RWPE2 (cell line): ENCODE results near the gene PRKCI.

Experiments used
- ATAC-seq: fragments of 200-7000 bp; cut with Tn5 transposase; 3 replicates; pipeline ENCODE4 v1.9.1; 2021; ENCODE audit warnings: low read depth
- DNase-seq: peaks from one replicate; pipeline ENCODE4 v3.0.0-alpha.2; 2020; ENCODE audit warnings: low spot score
- H3K27ac ChIP-seq: fragments of 450-650 bp; 2 replicates; pipeline ENCODE4 v1.5.1; 2017; ENCODE audit warnings: mild to moderate bottlenecking; ENCODE audit not compliant: poor library complexity, severe bottlenecking
- H3K27me3 ChIP-seq: fragments of 250-450 bp; sonication (Bioruptor Pico); 2 replicates; pipeline ENCODE4 v1.5.1; 2021; ENCODE audit warnings: mild to moderate bottlenecking, moderate library complexity; ENCODE audit not compliant: insufficient read depth, poor library complexity, severe bottlenecking
- H3K36me3 ChIP-seq: fragments of 250-450 bp; sonication (Bioruptor Pico); 2 replicates; pipeline ENCODE4 v1.5.1; 2020; ENCODE audit warnings: low read depth, mild to moderate bottlenecking, moderate library complexity
- H3K4me1 ChIP-seq: fragments of 250-450 bp; sonication (Bioruptor Pico); 2 replicates; pipeline ENCODE4 v1.5.1; 2021; ENCODE audit warnings: mild to moderate bottlenecking, moderate library complexity; ENCODE audit not compliant: insufficient read depth, poor library complexity, severe bottlenecking
- H3K4me3 ChIP-seq: fragments of 250-450 bp; sonication (Bioruptor Pico); 2 replicates; pipeline ENCODE4 v1.5.1; 2021; ENCODE audit warnings: mild to moderate bottlenecking, moderate library complexity; ENCODE audit not compliant: severe bottlenecking
- H3K9me3 ChIP-seq: fragments of 250-450 bp; sonication (Bioruptor Pico); 2 replicates; pipeline ENCODE4 v1.5.1; 2021; ENCODE audit warnings: mild to moderate bottlenecking, moderate library complexity; ENCODE audit not compliant: severe bottlenecking
- CTCF ChIP-seq: fragments of 450-650 bp; IDR thresholded peaks from one replicate; pipeline ENCODE4 v1.5.1; 2017; ENCODE audit warnings: mild to moderate bottlenecking, moderate library complexity; ENCODE audit not compliant: poor library complexity, severe bottlenecking

Gene PRKCI

GRCh38 chr3:170221924-170222646 is at the start of gene PRKCI:
PRKCI (plus strand) TSS chr3:170222424; CDS start chr3:170222670, 246 bp downstream.
- Histone ChIP-seq H3K27me3 (no peaks in the 10 kb centered on the region), H3K27ac (peak within 1 kb of the TSS; percentile 89), H3K36me3 (no peaks in the 10 kb centered on the region), H3K4me1 (peaks cover 32% of the 10 kb centered on the region), H3K9me3 (no peaks in the 10 kb centered on the region), H3K4me3 (peak within 1 kb of the TSS; percentile 86)
- DNase-seq: peak; percentile 98
- no peak for TF ChIP-seq CTCF
- ATAC-seq: peak; percentile 92

- no peak overlapping the region for H3K27ac ChIP-seq
- TF ChIP-seq CTCF: no peak
- DNase-seq (no peak), ATAC-seq (no peak)
- H3K36me3 ChIP-seq: peaks cover 55% of the 10 kb centered on the region
- H3K9me3 ChIP-seq: no peaks in the 10 kb centered on the region
- no peak overlapping the region for H3K4me3 ChIP-seq
- H3K27me3 ChIP-seq: no peaks in the 10 kb centered on the region
- peaks cover 3% of the 10 kb centered on the region for H3K4me1 ChIP-seq
Measured at GRCh38 chr3:170178651-170179050, 43.6 kb upstream of the PRKCI start.

GRCh38 chr3:170179432-170179831 is 42.8 kb upstream of the PRKCI start:
- no peak for TF ChIP-seq CTCF
- Histone ChIP-seq H3K27me3 (no peaks in the 10 kb centered on the region), H3K27ac (no peak overlapping the region), H3K4me3 (peak overlapping the region; percentile 92), H3K36me3 (peaks cover 48% of the 10 kb centered on the region), H3K4me1 (peaks cover 3% of the 10 kb centered on the region), H3K9me3 (no peaks in the 10 kb centered on the region)
- ATAC-seq: no peak
- DNase-seq: no peak

- Histone ChIP-seq H3K36me3 (peaks cover 39% of the 10 kb centered on the region), H3K27ac (peak overlapping the region; percentile 61), H3K4me1 (peaks cover 3% of the 10 kb centered on the region), H3K9me3 (no peaks in the 10 kb centered on the region), H3K27me3 (no peaks in the 10 kb centered on the region), H3K4me3 (peak overlapping the region; percentile 92)
- no peak for TF ChIP-seq CTCF
- no peak for DNase-seq
- peak; percentile 37 for ATAC-seq
Measured at GRCh38 chr3:170180079-170180907, 41.9 kb upstream of the PRKCI start.
